ENCODE results near the gene LY86. TPM values are rescaled to one million over a fixed set of nuclear protein-coding genes. Genes with fewer than 3 reads are reported as not detected.

Gene LY86
- total RNA-seq, 1 experiment from 2014 or later: not detected

GRCh38 chr6:6682225-6682624 lies 93.7 kb downstream of the LY86 start:
- Histone ChIP-seq H3K4me2 (ENCODE audit: insufficient read depth, insufficient read length, low read length) (no peak overlapping the region), H3K27ac (ENCODE audit: insufficient read length, low read depth, low read length) (no peak overlapping the region), H3K23ac (ENCODE audit: insufficient read length, low read depth, low read length) (no peak overlapping the region), H3K18ac (ENCODE audit: insufficient read length, low read depth, low read length) (no peak overlapping the region), H3K4me1 (ENCODE audit: insufficient read depth, low read length) (peaks cover 4% of the 10 kb centered on the region; the same call in 1 of the 2 replicates), H2AFZ (ENCODE audit: low read length) (no peak overlapping the region), H2BK120ac (ENCODE audit: low read depth, low read length, poor library complexity, severe bottlenecking) (no peak overlapping the region), H2BK15ac (ENCODE audit: low read depth, low read length) (no peak overlapping the region), H3K79me1 (ENCODE audit: insufficient read depth, low read depth, low read length, poor library complexity, severe bottlenecking) (no peaks in the 10 kb centered on the region), H4K8ac (replicated peaks; ENCODE audit: insufficient read length, low read depth, low read length) (no peak overlapping the region), H4K20me1 (ENCODE audit: control insufficient read depth, insufficient read depth, insufficient read length) (no peaks in the 10 kb centered on the region), H3K9ac (ENCODE audit: extremely low read depth, insufficient read length, low read length) (no peak overlapping the region), H2AK5ac (ENCODE audit: insufficient read length, low read length) (no peak overlapping the region), H3K9me3 (ENCODE audit: control insufficient read depth, low read depth, low read length) (no peaks in the 10 kb centered on the region), H3K4ac (ENCODE audit: low read depth, low read length) (no peak overlapping the region), H3K79me2 (ENCODE audit: insufficient read depth, low read length) (no peaks in the 10 kb centered on the region), H2BK12ac (ENCODE audit: insufficient read length, low read depth, low read length) (no peak overlapping the region), H3K56ac (ENCODE audit: insufficient read length, low read depth, low read length) (no peak overlapping the region), H3K14ac (ENCODE audit: insufficient read depth, low read length) (no peak overlapping the region), H4K5ac (ENCODE audit: insufficient read length, low read depth, low read length) (no peak overlapping the region), H4K91ac (ENCODE audit: insufficient read length, low read depth, low read length) (no peak overlapping the region), H2BK20ac (ENCODE audit: low read depth, low read length, poor library complexity, severe bottlenecking) (no peak overlapping the region), H3K27me3 (ENCODE audit: insufficient read depth, low read length) (no peaks in the 10 kb centered on the region), H3K23me2 (ENCODE audit: insufficient read length, low read depth, low read length, poor library complexity, severe bottlenecking) (peaks cover 3% of the 10 kb centered on the region), H2BK5ac (ENCODE audit: insufficient read length, low read length) (no peak overlapping the region), H3T11ph (ENCODE audit: low read length) (no peak overlapping the region)
- H3K27ac Mint-ChIP-seq: no peak overlapping the region; a peak in 1 of 7 replicates
- peaks cover 6% of the 10 kb centered on the region; the same call in 1 of the 2 replicates for H3K27me3 Mint-ChIP-seq (ENCODE audit: low read depth)
- H3K4me1 Mint-ChIP-seq: peaks cover 33 to 38% of the 10 kb centered on the region in 2 experiments
- no peaks in the 10 kb centered on the region; a peak in 1 of 5 replicates for H3K9me3 Mint-ChIP-seq
- TF ChIP-seq CTCF (conservative IDR thresholded peaks at IDR 0.05): no peak
- WGBS (ENCODE audit: extremely low coverage, insufficient read length, low lambda C conversion rate): no CpG with 5 or more reads among the region's 3 CpGs
- H3K36me3 Mint-ChIP-seq (ENCODE audit: insufficient read depth in 1 of 3, low read depth in 3 of 3): peaks cover 0 to 13% (median 0%) of the 10 kb centered on the region in 3 experiments; a peak in 2 of 7 replicates
- DNase-seq: no peak
- H3K4me3 Mint-ChIP-seq: no peak overlapping the region

Data from H9 (cell line).